AG04449 (cell line): ENCODE results near the gene BMP3.

Experiments used
- CTCF ChIA-PET: fragments of 350-600 bp; formaldehyde crosslinking; extraction: SDS; loops from one replicate; lab custom pipeline; 2021; ENCODE audit warnings: antibody characterized with exemption; lab: Yijun Ruan, JAX
- POLR2A ChIA-PET: fragments of 400-600, 350-600 bp; formaldehyde crosslinking; extraction: SDS; loops from one replicate; lab custom pipeline; 2020; ENCODE audit warnings: antibody characterized with exemption, inconsistent platforms; lab: Yijun Ruan, JAX
- DNase-seq: peaks from one replicate; pipeline ENCODE4 v3.0.0-alpha.2; 2010; ENCODE audit warnings: low read depth, low spot score
- H3K4me3 ChIP-seq: 2 replicates; pipeline ENCODE4 v1.5.1; 2011; ENCODE audit warnings: low read depth, mild to moderate bottlenecking, control low read depth, low read length
- TF ChIP-seq, protein P1 (sequence below): IDR thresholded peaks from one replicate; pipeline ENCODE4 v1.5.1; 2011; ENCODE audit warnings: mild to moderate bottlenecking, moderate library complexity, low read length, control low read depth, inconsistent platforms; ENCODE audit not compliant: insufficient read depth; ENCODE audit errors: missing control alignments

The BMP3 gene

DNA sequence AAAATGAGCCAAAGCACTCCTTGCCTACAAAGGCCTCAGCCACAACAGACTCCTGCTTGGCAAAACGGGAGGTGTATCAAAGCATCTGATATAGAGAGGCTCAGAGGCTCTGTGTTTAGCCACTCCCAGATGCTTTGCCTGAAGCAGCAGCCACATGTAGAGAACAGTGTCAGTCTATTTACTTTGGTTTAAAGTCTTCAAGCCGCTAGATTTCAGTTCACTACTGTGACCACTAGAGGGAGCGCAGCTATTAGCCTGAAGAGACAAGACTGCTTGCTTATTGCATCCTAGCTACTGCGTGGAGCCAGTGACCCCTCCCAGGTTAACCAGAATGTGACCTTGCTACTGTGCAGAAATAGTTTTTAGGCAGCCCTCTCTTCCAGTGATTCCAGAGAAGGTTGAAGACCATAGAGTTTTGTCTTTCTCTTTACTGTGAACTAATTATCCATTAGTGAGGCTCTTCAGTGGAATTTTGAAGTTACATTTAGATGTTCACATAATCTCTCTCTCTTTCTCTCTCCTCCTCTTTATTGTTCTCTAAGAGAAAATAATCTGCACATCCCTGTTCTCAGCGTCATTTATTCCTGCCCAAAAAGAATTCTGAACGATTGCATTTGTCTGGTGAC is 39.3 kb downstream of the BMP3 start:
- ChIA-PET CTCF (interaction anchor here (0.6 to 4.9 kb wide), 19 partner anchors 9 to 707 kb away, joined by 3 to 91 read pairs (median 4); partner anchors contain the start of gene PRKG2), POLR2A (no interaction called here)
- TF ChIP-seq, protein P1, sequence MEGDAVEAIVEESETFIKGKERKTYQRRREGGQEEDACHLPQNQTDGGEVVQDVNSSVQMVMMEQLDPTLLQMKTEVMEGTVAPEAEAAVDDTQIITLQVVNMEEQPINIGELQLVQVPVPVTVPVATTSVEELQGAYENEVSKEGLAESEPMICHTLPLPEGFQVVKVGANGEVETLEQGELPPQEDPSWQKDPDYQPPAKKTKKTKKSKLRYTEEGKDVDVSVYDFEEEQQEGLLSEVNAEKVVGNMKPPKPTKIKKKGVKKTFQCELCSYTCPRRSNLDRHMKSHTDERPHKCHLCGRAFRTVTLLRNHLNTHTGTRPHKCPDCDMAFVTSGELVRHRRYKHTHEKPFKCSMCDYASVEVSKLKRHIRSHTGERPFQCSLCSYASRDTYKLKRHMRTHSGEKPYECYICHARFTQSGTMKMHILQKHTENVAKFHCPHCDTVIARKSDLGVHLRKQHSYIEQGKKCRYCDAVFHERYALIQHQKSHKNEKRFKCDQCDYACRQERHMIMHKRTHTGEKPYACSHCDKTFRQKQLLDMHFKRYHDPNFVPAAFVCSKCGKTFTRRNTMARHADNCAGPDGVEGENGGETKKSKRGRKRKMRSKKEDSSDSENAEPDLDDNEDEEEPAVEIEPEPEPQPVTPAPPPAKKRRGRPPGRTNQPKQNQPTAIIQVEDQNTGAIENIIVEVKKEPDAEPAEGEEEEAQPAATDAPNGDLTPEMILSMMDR: peak; percentile 90
- peak; percentile 56 for DNase-seq
- no peak overlapping the region for H3K4me3 ChIP-seq

GRCh38 chr4:81071013-81071412 is 40.5 kb downstream of the BMP3 start:
- H3K4me3 ChIP-seq: no peak overlapping the region
- DNase-seq: no peak
- TF ChIP-seq, protein P1: no peak
- CTCF ChIA-PET: interaction anchor here (0.8 to 4.9 kb wide), 16 partner anchors 9 to 708 kb away, joined by 3 to 91 read pairs (median 4); no protein-coding TSS in a partner anchor
- POLR2A ChIA-PET: no interaction called here

GRCh38 chr4:81081156-81081555 is 50.6 kb downstream of the BMP3 start:
- CTCF ChIA-PET: no interaction called here
- TF ChIP-seq, protein P1: no peak
- H3K4me3 ChIP-seq: no peak overlapping the region
- POLR2A ChIA-PET: no interaction called here
- no peak for DNase-seq

- TF ChIP-seq, protein P1: peak; percentile 6
- H3K4me3 ChIP-seq: no peak overlapping the region
- ChIA-PET CTCF (interaction anchor here (1.1 to 2.0 kb wide), 3 partner anchors 13 to 268 kb away, joined by 4 to 9 read pairs (median 7); no protein-coding TSS in a partner anchor), POLR2A (no interaction called here)
- DNase-seq: no peak
These were observed 53.5 kb downstream of the BMP3 start for GRCh38 chr4:81084029-81084428.

DNA sequence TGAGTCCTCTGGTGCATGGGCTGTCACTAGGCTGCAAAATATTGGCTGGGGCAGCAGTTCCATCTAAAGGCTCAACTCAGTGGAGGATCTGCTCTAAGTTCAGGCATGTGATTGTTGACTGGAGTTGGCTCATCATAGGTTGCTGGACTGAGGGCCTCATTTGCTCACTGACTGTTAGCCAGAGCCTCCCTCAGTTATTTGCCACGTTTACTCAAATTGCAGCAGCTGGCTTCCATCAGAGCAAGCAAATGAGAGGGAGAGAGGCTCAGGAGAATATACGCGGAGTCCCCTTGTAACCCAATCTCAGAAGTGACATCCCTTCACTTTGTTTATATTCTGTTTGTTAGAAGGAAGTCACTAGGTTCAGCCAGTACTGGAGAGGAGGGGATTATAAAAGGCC is 54.1 kb downstream of the BMP3 start:
- ChIA-PET CTCF (interaction anchor here (1.7 to 2.0 kb wide), 2 partner anchors 14 to 267 kb away, joined by 7 to 9 read pairs; no protein-coding TSS in a partner anchor), POLR2A (no interaction called here)
- no peak for DNase-seq
- TF ChIP-seq, protein P1: no peak
- H3K4me3 ChIP-seq: no peak overlapping the region

GRCh38 chr4:81085291-81085690 is 54.8 kb downstream of the BMP3 start:
- ChIA-PET CTCF (interaction anchor here (3.6 kb wide), 1 partner anchor 266 kb away, joined by 11 read pairs; no protein-coding TSS in a partner anchor), POLR2A (no interaction called here)
- H3K4me3 ChIP-seq: no peak overlapping the region
- DNase-seq: no peak
- TF ChIP-seq, protein P1: no peak
